Mesenchymal stem cell (in vitro differentiated cells and primary cell): ENCODE measurements around the gene CMTM4.
A peak's percentile ranks its signal among the peaks of the same experiment; 100 is the strongest.
"Not testable (repeated sequence)": the region's sequence is repeated elsewhere in the genome, so short reads cannot be mapped to it uniquely, and the experiment has no call there.

Source experiments
- DNase-seq: peaks from one replicate; pipeline ENCODE4 v3.0.0-alpha.2; 2013
- H2AFZ ChIP-seq: one replicate; pipeline ENCODE4 v1.6.1; 2013; ENCODE audit warnings: low read depth, mild to moderate bottlenecking, control low read depth, inconsistent platforms, low read length, moderate library complexity
- H2AK5ac ChIP-seq: 2 replicates; pipeline ENCODE4 v1.6.1; 2013; ENCODE audit warnings: low read length, moderate library complexity, mild to moderate bottlenecking, inconsistent platforms; ENCODE audit not compliant: severe bottlenecking
- H2BK120ac ChIP-seq: one replicate; pipeline ENCODE4 v1.6.1; 2013; ENCODE audit warnings: low read depth, mild to moderate bottlenecking, inconsistent platforms, low read length, moderate library complexity
- H2BK12ac ChIP-seq, 2 experiments: one replicate each; pipeline ENCODE4 v1.6.1; 2013; ENCODE audit warnings: inconsistent platforms in 2 of 2, low read length in 2 of 2, mild to moderate bottlenecking in 2 of 2, moderate library complexity in 2 of 2, control low read depth in 1 of 2
- H2BK15ac ChIP-seq: one replicate; pipeline ENCODE4 v1.6.1; 2013; ENCODE audit warnings: mild to moderate bottlenecking, low read depth, inconsistent platforms; ENCODE audit not compliant: poor library complexity, severe bottlenecking
- H2BK5ac ChIP-seq: 2 replicates; pipeline ENCODE4 v1.6.1; 2013; ENCODE audit warnings: low read depth, mild to moderate bottlenecking, low read length, control low read depth, inconsistent platforms; ENCODE audit not compliant: poor library complexity, severe bottlenecking
- H3K14ac ChIP-seq, 2 experiments: one replicate each; pipeline ENCODE4 v1.6.1; 2013; ENCODE audit warnings: inconsistent platforms in 2 of 2, low read length in 2 of 2, control low read depth in 1 of 2, mild to moderate bottlenecking in 1 of 2, moderate library complexity in 1 of 2
- H3K18ac ChIP-seq, 2 experiments: one replicate each; pipeline ENCODE4 v1.6.1; 2013; ENCODE audit warnings: inconsistent platforms in 2 of 2, low read length in 2 of 2, control low read depth in 1 of 2, low read depth in 1 of 2, mild to moderate bottlenecking in 1 of 2
- H3K23ac ChIP-seq, 2 experiments: one replicate each; pipeline ENCODE4 v1.6.1; 2013; ENCODE audit warnings: inconsistent platforms in 2 of 2, low read length in 2 of 2, mild to moderate bottlenecking in 2 of 2, moderate library complexity in 2 of 2, control low read depth in 1 of 2
- H3K27ac ChIP-seq: 2 replicates; pipeline ENCODE4 v1.5.1; 2013; ENCODE audit warnings: mild to moderate bottlenecking, moderate library complexity, low read length, control low read depth, inconsistent platforms; ENCODE audit not compliant: poor library complexity, severe bottlenecking
- H3K27me3 ChIP-seq, 2 experiments: 2 replicates each; pipeline versions ENCODE4 v1.6.1 to v1.7.0; 2013; ENCODE audit warnings: low read length in 2 of 2, mild to moderate bottlenecking in 2 of 2, moderate library complexity in 2 of 2, control low read depth in 1 of 2, inconsistent platforms in 1 of 2; ENCODE audit not compliant: control insufficient read depth in 1 of 2, insufficient read depth in 1 of 2
- H3K36me3 ChIP-seq, 2 experiments: 2 replicates each; pipeline versions ENCODE4 v1.6.1 to v1.7.0; 2013; ENCODE audit warnings: low read length in 2 of 2, control low read depth in 1 of 2, inconsistent platforms in 1 of 2, low read depth in 1 of 2, mild to moderate bottlenecking in 1 of 2; ENCODE audit not compliant: insufficient read depth in 2 of 2, control insufficient read depth in 1 of 2
- H3K4ac ChIP-seq, 2 experiments: one replicate each; pipeline ENCODE4 v1.6.1; 2013; ENCODE audit warnings: inconsistent platforms in 2 of 2, low read length in 2 of 2, mild to moderate bottlenecking in 2 of 2, moderate library complexity in 2 of 2, control low read depth in 1 of 2, low read depth in 1 of 2
- H3K4me1 ChIP-seq: 2 replicates; pipeline ENCODE4 v1.6.1; 2013; ENCODE audit warnings: low read depth, low read length, control low read depth; ENCODE audit not compliant: control insufficient read depth, insufficient read depth
- H3K4me2 ChIP-seq: 2 replicates; pipeline ENCODE4 v1.6.1; 2013; ENCODE audit warnings: low read length, mild to moderate bottlenecking, inconsistent platforms; ENCODE audit not compliant: poor library complexity, severe bottlenecking
- H3K4me3 ChIP-seq, 2 experiments: 2 replicates each; pipeline versions ENCODE4 v1.5.1 to v1.7.0; 2013; ENCODE audit warnings: low read length in 2 of 2, mild to moderate bottlenecking in 2 of 2, control low read depth in 1 of 2, low read depth in 1 of 2; ENCODE audit not compliant: insufficient read depth in 1 of 2
- H3K79me1 ChIP-seq: replicated peaks from 2 replicates; pipeline ENCODE4 v1.6.1; 2013; ENCODE audit warnings: mild to moderate bottlenecking, control low read depth, low read length, inconsistent platforms; ENCODE audit not compliant: poor library complexity, severe bottlenecking
- H3K9ac ChIP-seq: 2 replicates; pipeline ENCODE4 v1.7.0; 2013; ENCODE audit warnings: mild to moderate bottlenecking, low read length, moderate library complexity
- H3K9me3 ChIP-seq: 2 replicates; pipeline ENCODE4 v1.7.0; 2013; ENCODE audit warnings: mild to moderate bottlenecking, low read length; ENCODE audit not compliant: control insufficient read depth
- H4K8ac ChIP-seq: one replicate; pipeline ENCODE4 v1.6.1; 2013; ENCODE audit warnings: inconsistent platforms, mild to moderate bottlenecking, low read length, moderate library complexity
- H4K91ac ChIP-seq: one replicate; pipeline ENCODE4 v1.6.1; 2013; ENCODE audit warnings: mild to moderate bottlenecking, low read length, inconsistent platforms
- WGBS: methylation state at CpG from one replicate; pipeline ENCODE4 v1.1.7; 2013; ENCODE audit warnings: mixed read lengths; 5-methylcytosine and 5-hydroxymethylcytosine counted together

CMTM4 gene

DNA sequence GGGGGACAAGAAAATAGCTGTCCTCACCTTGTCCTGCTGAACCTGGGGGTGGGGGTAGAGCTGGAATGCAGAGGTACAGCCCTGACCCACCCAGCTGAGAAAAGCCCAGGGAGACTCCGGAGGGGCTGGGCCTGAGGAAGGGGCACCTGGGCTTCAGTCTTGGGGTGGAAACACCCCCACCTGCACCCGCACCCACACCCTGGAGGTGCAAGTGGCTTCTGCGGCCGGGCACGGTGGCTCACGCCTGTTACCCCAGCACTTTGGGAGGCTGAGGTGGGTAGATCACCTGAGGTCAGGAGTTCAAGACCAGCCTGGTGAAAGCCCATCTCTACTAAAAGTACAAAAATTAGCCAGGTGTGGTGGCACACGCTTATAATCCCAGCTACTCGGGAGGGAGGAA lies 84.6 kb downstream of the CMTM4 start:
- H2BK120ac ChIP-seq: not testable (repeated sequence)

DNA sequence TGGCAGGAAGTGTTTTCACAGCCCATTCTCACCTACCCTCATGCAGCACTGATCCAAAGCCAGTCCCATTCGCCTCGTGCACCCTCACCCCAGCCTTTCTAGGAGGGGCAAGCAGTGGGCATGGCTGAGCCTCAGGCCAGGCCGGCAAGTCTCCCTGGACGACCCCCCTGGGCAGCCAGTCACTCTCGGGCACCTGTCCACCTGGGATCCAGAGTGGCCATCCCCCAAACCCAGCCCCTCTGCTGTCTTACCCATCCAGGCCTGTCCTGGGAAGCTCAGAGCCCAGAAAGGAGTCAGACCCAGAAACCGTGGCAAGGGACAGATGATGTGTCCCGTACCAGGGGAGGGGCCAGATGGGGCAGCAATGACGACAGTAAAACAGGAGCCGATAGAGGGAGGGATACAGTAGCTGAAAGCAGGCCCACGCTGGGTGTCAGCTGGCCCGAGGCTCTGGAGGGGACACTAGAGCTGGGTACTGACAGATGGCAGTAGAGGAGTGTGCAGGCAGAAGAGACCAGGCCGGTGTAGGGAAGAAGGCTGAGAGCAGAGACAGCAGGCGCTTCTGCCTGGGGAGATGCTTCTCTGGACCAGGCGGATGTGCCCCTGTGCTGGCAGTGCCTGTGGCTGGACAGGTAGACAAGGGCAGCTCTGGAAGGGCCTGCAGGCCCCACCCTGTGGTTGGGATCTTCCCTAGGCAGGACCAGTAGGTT lies 86.3 kb downstream of the CMTM4 start:
- Histone ChIP-seq H2BK5ac (no peak overlapping the region), H3K27ac (peak overlapping the region; percentile 13), H2BK15ac (no peak overlapping the region), H2AK5ac (peak overlapping the region; percentile 15), H3K79me1 (peaks cover 12% of the 10 kb centered on the region), H3K9me3 (no peaks in the 10 kb centered on the region), H3K14ac (no peak overlapping the region), H3K36me3 (peaks cover 66 to 73% of the 10 kb centered on the region in 2 experiments), H3K4ac (no peak overlapping the region), H4K91ac (peak overlapping the region; percentile 6), H3K4me2 (no peak overlapping the region), H2BK12ac (no peak overlapping the region), H3K18ac (no peak overlapping the region), H4K8ac (no peak overlapping the region), H3K4me3 (no peak overlapping the region), H2BK120ac (no peak overlapping the region), H3K9ac (no peak overlapping the region), H3K23ac (no peak overlapping the region), H3K27me3 (no peaks in the 10 kb centered on the region), H3K4me1 (peaks cover 49% of the 10 kb centered on the region), H2AFZ (no peak overlapping the region)
- DNase-seq: no peak
- 94% methylated on average over 14 of the region's 14 CpGs for whole genome bisulfite sequencing

More for the DNA sequence above, 84.6 kb downstream of the CMTM4 start:
- H4K91ac ChIP-seq, H4K8ac ChIP-seq, DNase-seq, H3K18ac ChIP-seq, H2AK5ac ChIP-seq, H3K4ac ChIP-seq, H2BK12ac ChIP-seq, H3K23ac ChIP-seq, H2AFZ ChIP-seq, H3K27me3 ChIP-seq, H3K9me3 ChIP-seq, H2BK15ac ChIP-seq, H3K27ac ChIP-seq, H3K9ac ChIP-seq, H3K4me3 ChIP-seq, H3K14ac ChIP-seq, H3K4me2 ChIP-seq, H2BK5ac ChIP-seq: not testable (repeated sequence)
- peaks cover 45% of the 10 kb centered on the region for H3K4me1 ChIP-seq
- WGBS: 100% methylated on average over 4 of the region's 8 CpGs
- H3K36me3 ChIP-seq: peaks cover 66 to 67% of the 10 kb centered on the region in 2 experiments
- peaks cover 12% of the 10 kb centered on the region for H3K79me1 ChIP-seq

DNA sequence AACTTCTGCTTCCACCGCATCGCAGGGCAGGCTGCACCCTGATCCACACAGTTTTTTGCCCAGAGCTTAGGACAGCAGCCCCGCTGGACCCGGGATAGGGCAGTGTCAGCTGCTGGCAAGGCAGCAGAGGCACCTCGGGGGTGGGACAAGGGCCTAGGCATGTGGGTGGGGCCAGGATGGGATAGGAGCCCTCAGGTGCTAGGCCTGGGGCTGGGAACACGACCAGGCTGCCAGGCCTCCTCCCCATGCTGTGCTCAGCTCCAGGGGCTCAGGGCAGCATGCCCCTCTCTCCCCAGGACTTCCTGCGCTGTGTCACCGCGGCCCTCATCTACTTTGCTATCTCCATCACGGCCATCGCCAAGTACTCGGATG lies 87.4 kb downstream of the CMTM4 start:
- H3K9me3 ChIP-seq: no peaks in the 10 kb centered on the region
- H2BK5ac ChIP-seq: no peak overlapping the region
- no peak overlapping the region for H2AFZ ChIP-seq
- H2AK5ac ChIP-seq: peak overlapping the region; percentile 70
- H3K14ac ChIP-seq: peak overlapping the region in 1 of 2 experiments; percentile 80
- peaks cover 58 to 65% of the 10 kb centered on the region in 2 experiments for H3K36me3 ChIP-seq
- peak overlapping the region; percentile 29 for H3K9ac ChIP-seq
- no peak overlapping the region for H3K4me3 ChIP-seq
- H3K27me3 ChIP-seq: no peaks in the 10 kb centered on the region
- peak overlapping the region; percentile 30 to 70 for H2BK12ac ChIP-seq
- H3K23ac ChIP-seq: peak overlapping the region in 1 of 2 experiments; percentile 46
- peaks cover 12% of the 10 kb centered on the region for H3K79me1 ChIP-seq
- no peak overlapping the region for H3K4me2 ChIP-seq
- H2BK120ac ChIP-seq: no peak overlapping the region
- H2BK15ac ChIP-seq: peak overlapping the region; percentile 44
- no peak for DNase-seq
- WGBS: 88% methylated on average over 12 of the region's 12 CpGs
- H3K18ac ChIP-seq: peak overlapping the region; percentile 29 to 38
- H4K8ac ChIP-seq: peak overlapping the region; percentile 57
- H3K4ac ChIP-seq: peak overlapping the region; percentile 15 to 77
- no peak overlapping the region for H4K91ac ChIP-seq
- peaks cover 49% of the 10 kb centered on the region for H3K4me1 ChIP-seq
- H3K27ac ChIP-seq: peak overlapping the region; percentile 75

- Histone ChIP-seq H3K79me1 (peaks cover 12% of the 10 kb centered on the region), H3K23ac (peak overlapping the region in 1 of 2 experiments; percentile 46)
- WGBS: 35% methylated on average over 17 of the region's 17 CpGs
Measured at GRCh38 chr16:66608241-66609138, 88.1 kb downstream of the CMTM4 start.

More at GRCh38 chr16:66608241-66609138, 88.1 kb downstream of the CMTM4 start:
- peaks cover 52% of the 10 kb centered on the region for H3K4me1 ChIP-seq
- H3K36me3 ChIP-seq: peaks cover 53 to 61% of the 10 kb centered on the region in 2 experiments
- peak overlapping the region; percentile 30 to 70 for H2BK12ac ChIP-seq
- peak overlapping the region; percentile 49 for H4K8ac ChIP-seq
- H3K18ac ChIP-seq: peak overlapping the region; percentile 29 to 38
- H3K9ac ChIP-seq: peak overlapping the region; percentile 29
- peak overlapping the region; percentile 70 for H2AK5ac ChIP-seq
- no peak overlapping the region for H3K4me2 ChIP-seq
- H3K27me3 ChIP-seq: no peaks in the 10 kb centered on the region
- no peak overlapping the region for H2AFZ ChIP-seq
- H2BK5ac ChIP-seq: no peak overlapping the region
- H3K14ac ChIP-seq: peak overlapping the region in 1 of 2 experiments; percentile 80
- no peaks in the 10 kb centered on the region for H3K9me3 ChIP-seq
- H3K4me3 ChIP-seq: no peak overlapping the region
- peak; percentile 86 for DNase-seq
- peak overlapping the region; percentile 30 for H4K91ac ChIP-seq
- peak overlapping the region; percentile 75 for H3K27ac ChIP-seq
- peak overlapping the region; percentile 15 to 77 for H3K4ac ChIP-seq
- no peak overlapping the region for H2BK120ac ChIP-seq
- no peak overlapping the region for H2BK15ac ChIP-seq
